GM12875 (cell line): Measurements from ENCODE around the gene SFXN3.
A peak's percentile ranks its signal among the peaks of the same experiment; 100 is the strongest.
"Not testable (repeated sequence)": the region's sequence is repeated elsewhere in the genome, so short reads cannot be mapped to it uniquely, and the experiment has no call there.

ENCODE experiments used
- H3K4me3 ChIP-seq: one replicate; pipeline ENCODE4 v1.5.1; 2011; ENCODE audit warnings: low read depth, low read length, control low read depth
- TF ChIP-seq, protein P1 (sequence below): IDR thresholded peaks from 2 replicates; pipeline ENCODE4 v1.5.1; 2011; ENCODE audit warnings: low read depth, mild to moderate bottlenecking, control low read depth, inconsistent platforms, low read length, moderate library complexity, borderline replicate concordance; ENCODE audit not compliant: insufficient read depth

Gene SFXN3

DNA sequence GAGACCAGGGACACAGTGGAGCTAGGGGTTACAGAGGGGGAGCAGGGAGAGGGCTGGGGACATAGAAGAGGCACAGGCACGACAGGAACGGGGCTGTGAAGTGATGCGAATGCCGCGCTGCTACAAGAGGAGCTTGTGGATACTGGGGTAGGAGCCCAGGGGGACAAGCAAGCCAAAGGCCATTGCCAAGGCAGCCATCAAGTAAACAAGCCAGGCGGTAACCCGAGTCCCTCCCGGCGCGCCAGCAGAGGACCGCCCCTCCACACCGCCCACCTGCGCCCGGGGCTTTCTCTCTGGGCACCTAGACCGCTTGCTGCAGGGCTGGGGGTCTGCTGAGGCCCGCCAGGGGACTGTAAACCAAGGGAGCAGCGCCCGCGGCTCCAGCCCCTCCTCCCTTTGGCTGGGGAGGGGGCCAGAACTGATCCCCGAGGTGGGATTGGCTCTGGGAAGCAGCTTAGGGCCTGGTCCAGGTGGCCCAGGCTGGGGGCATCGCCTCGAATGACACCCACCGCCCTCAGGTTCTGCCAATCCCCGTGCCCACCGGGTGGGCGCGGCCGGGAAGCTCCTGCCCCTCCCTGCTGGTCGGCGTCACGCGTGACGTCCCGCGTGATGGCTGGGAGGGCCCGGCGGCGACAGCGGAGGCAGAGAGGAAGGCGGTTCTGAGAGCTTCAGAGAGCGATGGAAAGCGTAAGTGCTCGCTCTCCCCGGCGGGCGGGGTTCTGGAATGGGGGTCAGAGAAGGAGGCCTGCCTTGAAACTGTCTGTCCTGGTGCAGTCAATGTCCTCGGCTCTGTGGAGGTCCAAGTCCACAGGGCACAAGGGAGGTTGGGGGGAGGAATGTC is 982 bp downstream of the SFXN3 start:
- TF ChIP-seq, protein P1, sequence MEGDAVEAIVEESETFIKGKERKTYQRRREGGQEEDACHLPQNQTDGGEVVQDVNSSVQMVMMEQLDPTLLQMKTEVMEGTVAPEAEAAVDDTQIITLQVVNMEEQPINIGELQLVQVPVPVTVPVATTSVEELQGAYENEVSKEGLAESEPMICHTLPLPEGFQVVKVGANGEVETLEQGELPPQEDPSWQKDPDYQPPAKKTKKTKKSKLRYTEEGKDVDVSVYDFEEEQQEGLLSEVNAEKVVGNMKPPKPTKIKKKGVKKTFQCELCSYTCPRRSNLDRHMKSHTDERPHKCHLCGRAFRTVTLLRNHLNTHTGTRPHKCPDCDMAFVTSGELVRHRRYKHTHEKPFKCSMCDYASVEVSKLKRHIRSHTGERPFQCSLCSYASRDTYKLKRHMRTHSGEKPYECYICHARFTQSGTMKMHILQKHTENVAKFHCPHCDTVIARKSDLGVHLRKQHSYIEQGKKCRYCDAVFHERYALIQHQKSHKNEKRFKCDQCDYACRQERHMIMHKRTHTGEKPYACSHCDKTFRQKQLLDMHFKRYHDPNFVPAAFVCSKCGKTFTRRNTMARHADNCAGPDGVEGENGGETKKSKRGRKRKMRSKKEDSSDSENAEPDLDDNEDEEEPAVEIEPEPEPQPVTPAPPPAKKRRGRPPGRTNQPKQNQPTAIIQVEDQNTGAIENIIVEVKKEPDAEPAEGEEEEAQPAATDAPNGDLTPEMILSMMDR, result no peak
- H3K4me3 ChIP-seq, result peak overlapping the region; percentile 44

DNA sequence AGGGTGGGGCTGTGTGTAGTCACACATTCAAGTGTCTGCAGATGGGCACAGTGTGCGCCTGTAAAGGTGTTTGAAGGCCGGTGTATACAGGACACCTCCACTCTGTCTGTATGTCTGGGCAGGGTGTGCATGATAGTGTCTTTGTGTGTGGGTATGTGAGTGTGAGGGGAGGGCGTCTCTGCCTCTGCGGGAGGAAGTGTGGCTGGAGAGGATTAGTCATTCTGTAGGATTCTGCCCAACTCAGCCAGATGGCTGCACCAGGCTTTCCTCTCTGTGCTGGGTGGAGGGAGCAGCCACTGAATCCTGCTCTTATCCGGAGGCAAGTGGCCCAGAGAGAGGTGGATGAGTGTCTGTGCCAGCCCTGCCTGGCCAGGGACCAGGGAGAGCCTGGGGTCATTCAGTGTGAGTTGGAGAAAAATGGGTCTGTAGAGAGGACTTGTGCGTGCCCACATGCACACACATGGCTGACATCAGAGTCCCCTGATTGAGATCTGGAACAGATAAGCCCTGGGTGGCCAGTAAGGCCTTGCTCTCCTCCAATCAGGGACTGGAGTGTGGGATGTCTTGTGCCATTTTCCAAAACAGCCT is 1.7 kb downstream of the SFXN3 start:
- H3K4me3 ChIP-seq, result no peak overlapping the region
- TF ChIP-seq, protein P1, result no peak

DNA sequence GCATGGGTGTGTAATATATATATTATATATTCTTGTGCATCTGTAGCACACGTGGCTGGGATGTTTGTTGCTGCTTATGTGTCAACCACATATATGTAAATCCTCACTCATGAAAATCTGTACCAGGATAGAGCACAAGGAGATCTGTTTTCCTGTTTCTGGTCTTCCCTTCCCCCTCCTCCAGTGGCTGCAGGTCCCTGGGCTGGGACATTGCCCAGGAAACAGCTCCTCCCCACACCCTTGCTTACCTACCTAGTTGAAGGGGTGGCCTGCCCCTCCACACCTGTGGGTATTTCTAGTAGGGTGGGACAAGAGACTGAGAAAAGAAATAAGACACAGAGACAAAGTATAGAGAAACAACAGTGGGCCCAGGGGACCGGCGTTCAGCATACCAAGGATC is 2.2 kb downstream of the SFXN3 start:
- H3K4me3 ChIP-seq, result no peak overlapping the region
- TF ChIP-seq, protein P1, result no peak

DNA sequence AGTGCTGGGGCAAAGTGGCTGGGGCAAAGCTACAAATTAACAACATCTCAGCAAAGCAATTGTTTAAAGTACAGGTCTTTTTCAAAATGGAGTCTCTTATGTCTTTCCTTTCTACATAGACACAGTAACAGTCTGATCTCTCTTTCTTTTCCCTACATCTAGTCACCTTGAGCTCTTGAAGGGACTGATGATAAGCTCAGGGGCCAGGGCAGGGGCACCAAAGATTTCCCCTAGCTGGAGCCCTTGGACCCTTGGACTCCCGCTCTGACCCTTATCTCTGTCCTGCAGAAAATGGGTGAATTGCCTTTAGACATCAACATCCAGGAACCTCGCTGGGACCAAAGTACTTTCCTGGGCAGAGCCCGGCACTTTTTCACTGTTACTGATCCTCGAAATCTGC is 3.4 kb downstream of the SFXN3 start:
- H3K4me3 ChIP-seq, result not testable (repeated sequence)

DNA sequence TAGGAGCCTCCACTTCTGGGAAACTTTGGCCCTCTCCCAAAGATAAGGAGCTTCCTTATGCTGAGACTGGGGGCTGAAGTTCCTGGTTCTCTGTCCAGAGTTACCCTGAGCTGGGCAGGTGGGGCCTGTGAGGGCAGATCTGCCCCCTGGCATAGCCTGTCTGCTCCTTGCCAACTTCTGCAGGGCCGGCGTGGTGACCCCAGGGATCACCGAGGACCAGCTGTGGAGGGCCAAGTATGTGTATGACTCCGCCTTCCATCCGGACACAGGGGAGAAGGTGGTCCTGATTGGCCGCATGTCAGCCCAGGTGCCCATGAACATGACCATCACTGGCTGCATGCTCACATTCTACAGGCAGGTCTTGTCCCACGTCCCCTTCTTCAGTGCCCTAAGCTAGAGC is 4.3 kb downstream of the SFXN3 start:
- TF ChIP-seq, protein P1, result no peak
- no peak overlapping the region for H3K4me3 ChIP-seq

DNA sequence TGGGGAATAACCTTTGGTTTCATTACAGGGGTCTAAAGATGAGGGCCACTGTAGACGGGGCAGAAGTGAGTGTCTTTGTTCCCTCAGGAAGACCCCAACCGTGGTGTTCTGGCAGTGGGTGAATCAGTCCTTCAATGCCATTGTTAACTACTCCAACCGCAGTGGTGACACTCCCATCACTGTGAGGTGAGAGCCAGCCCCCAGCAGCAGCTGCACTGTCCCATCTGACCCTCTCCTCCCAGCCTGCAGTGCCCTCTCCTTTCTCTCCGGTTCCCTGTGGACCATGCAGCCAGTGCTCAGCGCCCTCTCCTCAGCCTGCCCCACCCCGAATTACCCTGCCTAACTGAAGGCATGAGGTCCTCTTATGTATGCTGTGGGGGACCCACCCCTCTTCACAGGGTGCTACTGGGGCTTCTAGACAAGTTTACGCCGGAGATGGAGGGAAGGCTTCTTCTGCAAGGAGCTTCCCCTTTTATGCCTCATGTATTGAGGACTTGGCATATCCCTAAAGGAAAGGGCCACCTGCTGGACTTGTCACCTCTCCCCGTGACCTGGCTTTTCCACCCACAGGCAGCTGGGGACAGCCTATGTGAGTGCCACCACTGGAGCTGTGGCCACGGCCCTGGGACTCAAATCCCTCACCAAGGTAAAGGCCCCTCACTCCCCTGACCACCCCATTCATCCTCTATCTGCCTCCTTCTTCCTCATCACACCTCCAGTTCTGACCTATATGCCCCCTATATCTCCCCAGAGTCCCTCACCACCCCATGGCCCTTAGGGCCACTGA is 5.1 kb downstream of the SFXN3 start:
- TF ChIP-seq, protein P1, result no peak
- H3K4me3 ChIP-seq, result no peak overlapping the region

DNA sequence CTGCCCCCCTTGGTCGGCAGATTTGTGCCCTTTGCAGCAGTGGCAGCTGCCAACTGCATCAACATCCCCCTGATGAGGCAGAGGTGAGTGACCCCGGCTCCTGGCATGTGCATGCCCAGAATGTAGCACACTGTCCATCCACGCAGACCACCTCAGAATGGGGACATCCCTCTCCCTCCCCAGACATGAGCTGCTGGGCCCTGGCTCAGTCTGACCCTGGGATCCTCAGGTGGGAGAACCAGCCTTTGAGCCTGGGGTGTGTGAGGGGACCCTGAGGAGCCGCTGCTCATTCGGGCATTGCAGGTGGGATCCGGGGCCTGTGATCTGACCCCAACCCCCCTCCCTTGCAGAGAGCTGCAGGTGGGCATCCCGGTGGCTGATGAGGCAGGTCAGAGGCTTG is 5.7 kb downstream of the SFXN3 start:
- TF ChIP-seq, protein P1, result no peak
- no peak overlapping the region for H3K4me3 ChIP-seq
